GM12801 (cell line): Measurements from ENCODE around the gene KIF18B.

ENCODE experiments used
- CTCF ChIP-seq: IDR thresholded peaks from one replicate; pipeline ENCODE4 v1.5.1; 2011; ENCODE audit warnings: control low read depth; ENCODE audit not compliant: insufficient read length; ENCODE audit errors: extremely low read depth

KIF18B gene

GRCh38 chr17:44880062-44880461 is 67.5 kb downstream of the KIF18B start:
- TF ChIP-seq CTCF = no peak

GRCh38 chr17:44879376-44879775 is 68.2 kb downstream of the KIF18B start:
- no peak for TF ChIP-seq CTCF

GRCh38 chr17:44878627-44879221 is 68.8 kb downstream of the KIF18B start:
- TF ChIP-seq CTCF = no peak

GRCh38 chr17:44877121-44877520 is 70.5 kb downstream of the KIF18B start:
- no peak for TF ChIP-seq CTCF

DNA sequence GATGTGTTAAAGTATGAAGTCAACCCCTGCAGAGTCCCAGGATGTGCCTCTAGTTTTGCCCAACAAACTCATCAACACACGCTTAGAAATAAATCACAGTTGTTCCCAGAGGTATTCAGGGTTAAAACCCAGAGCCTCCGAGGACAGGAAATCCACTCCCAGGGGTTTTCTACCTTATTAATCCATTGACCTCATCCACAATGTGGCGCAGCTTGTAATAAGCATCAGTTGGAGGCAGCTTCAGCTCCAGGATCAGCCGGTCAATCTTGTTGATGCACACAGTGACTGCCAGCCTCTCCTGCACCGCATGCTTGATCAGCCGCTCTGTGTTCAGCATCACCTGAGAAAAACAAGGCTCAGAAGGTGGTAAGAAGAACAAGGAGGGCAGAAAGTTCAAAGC is 71.8 kb downstream of the KIF18B start:
- no peak for TF ChIP-seq CTCF
